GM18873 (cell line): Measurements from ENCODE around the gene RAD51C.
"Not testable (repeated sequence)": the region's sequence is repeated elsewhere in the genome, so short reads cannot be mapped to it uniquely, and the experiment has no call there.

Source experiments
- ATAC-seq: cut with Tn5 transposase; IDR thresholded peaks from one replicate; pipeline ENCODE4 v1.9.1; 2021; ENCODE audit warnings: mild to moderate bottlenecking, moderate library complexity, moderate number of reproducible peaks; ENCODE audit not compliant: unreplicated experiment, low FRiP score

RAD51C gene

GRCh38 chr17:58730937-58731336 is 38.5 kb downstream of the RAD51C start:
- no peak for ATAC-seq

- ATAC-seq: no peak
These were observed 41.6 kb downstream of the RAD51C start for GRCh38 chr17:58734040-58734439.

GRCh38 chr17:58734811-58735210 is 42.4 kb downstream of the RAD51C start:
- ATAC-seq: no peak

GRCh38 chr17:58741121-58741625 is 48.8 kb downstream of the RAD51C start:
- no peak for ATAC-seq

- ATAC-seq: no peak
These were observed 55.3 kb downstream of the RAD51C start for GRCh38 chr17:58747674-58748073.

GRCh38 chr17:58749627-58750026 is 57.2 kb downstream of the RAD51C start:
- ATAC-seq: not testable (repeated sequence)

GRCh38 chr17:58753026-58753425 is 60.6 kb downstream of the RAD51C start:
- no peak for ATAC-seq

GRCh38 chr17:58755269-58755576 is 62.8 kb downstream of the RAD51C start:
- no peak for ATAC-seq

GRCh38 chr17:58755577-58756245 is 63.3 kb downstream of the RAD51C start, which contains the start of gene PPM1E:
Gene PPM1E (plus strand): TSS chr17:58755854.
- ATAC-seq: no peak

- no peak for ATAC-seq
These were observed 64.1 kb downstream of the RAD51C start for GRCh38 chr17:58756246-58757161.

- no peak for ATAC-seq
These were observed 64.8 kb downstream of the RAD51C start for GRCh38 chr17:58757162-58757613.

- no peak for ATAC-seq
These were observed 66.5 kb downstream of the RAD51C start for GRCh38 chr17:58758890-58759289.

GRCh38 chr17:58759522-58759921 is 67.1 kb downstream of the RAD51C start:
- ATAC-seq: no peak

GRCh38 chr17:58760248-58760647 is 67.8 kb downstream of the RAD51C start:
- ATAC-seq: no peak

GRCh38 chr17:58763263-58763662 is 70.9 kb downstream of the RAD51C start:
- no peak for ATAC-seq

GRCh38 chr17:58764373-58764772 is 72.0 kb downstream of the RAD51C start:
- no peak for ATAC-seq

- not testable (repeated sequence) for ATAC-seq
These were observed 86.1 kb downstream of the RAD51C start for GRCh38 chr17:58778482-58778881.

- ATAC-seq: no peak
These were observed 87.0 kb downstream of the RAD51C start for GRCh38 chr17:58779446-58779845.

GRCh38 chr17:58783380-58783779 is 91.0 kb downstream of the RAD51C start:
- ATAC-seq: no peak

GRCh38 chr17:58785097-58785496 is 92.7 kb downstream of the RAD51C start:
- ATAC-seq: no peak
